ENCODE data around the gene WWTR1. TPM values are rescaled to one million over a fixed set of nuclear protein-coding genes. Genes with fewer than 3 reads are reported as not detected.

The WWTR1 gene
- total and polyA plus RNA-seq, 2 experiments from 2014 or later = 25.1 to 26.2 TPM

GRCh38 chr3:149541091-149541491 lies 116.7 kb downstream of the WWTR1 start:
- H3K4me1 ChIP-seq (ENCODE audit: insufficient read depth) = peaks cover 29% of the 10 kb centered on the region
- no peak overlapping the region for H3K4me3 Mint-ChIP-seq
- no peak overlapping the region for H3K27ac ChIP-seq (ENCODE audit: low read depth)
- H3K27me3 Mint-ChIP-seq (ENCODE audit: insufficient read depth, low read depth, poor library complexity) = peaks cover 6% of the 10 kb centered on the region
- no peaks in the 10 kb centered on the region for H3K9me3 Mint-ChIP-seq
- no peaks in the 10 kb centered on the region; the same call in 1 of the 2 replicates for H3F3A ChIP-seq (replicated peaks; ENCODE audit: low read depth)
- H3K4me1 Mint-ChIP-seq = peaks cover 26% of the 10 kb centered on the region
- no peak overlapping the region for H3K4me3 ChIP-seq
- no peaks in the 10 kb centered on the region; the same call in none of the 2 replicates for H3K9me2 ChIP-seq (ENCODE audit: insufficient read depth)
- H3K36me3 ChIP-seq (ENCODE audit: insufficient read depth) = no peaks in the 10 kb centered on the region
- H3K36me3 Mint-ChIP-seq (ENCODE audit: low read depth) = peaks cover 16% of the 10 kb centered on the region
- peak overlapping the region; percentile 61; the same call in 1 of the 2 replicates for H3K27ac Mint-ChIP-seq
- no peak overlapping the region for H3K4me2 ChIP-seq
- DNase-seq (ENCODE audit: low spot score) = no peak
- TF ChIP-seq, protein P1, sequence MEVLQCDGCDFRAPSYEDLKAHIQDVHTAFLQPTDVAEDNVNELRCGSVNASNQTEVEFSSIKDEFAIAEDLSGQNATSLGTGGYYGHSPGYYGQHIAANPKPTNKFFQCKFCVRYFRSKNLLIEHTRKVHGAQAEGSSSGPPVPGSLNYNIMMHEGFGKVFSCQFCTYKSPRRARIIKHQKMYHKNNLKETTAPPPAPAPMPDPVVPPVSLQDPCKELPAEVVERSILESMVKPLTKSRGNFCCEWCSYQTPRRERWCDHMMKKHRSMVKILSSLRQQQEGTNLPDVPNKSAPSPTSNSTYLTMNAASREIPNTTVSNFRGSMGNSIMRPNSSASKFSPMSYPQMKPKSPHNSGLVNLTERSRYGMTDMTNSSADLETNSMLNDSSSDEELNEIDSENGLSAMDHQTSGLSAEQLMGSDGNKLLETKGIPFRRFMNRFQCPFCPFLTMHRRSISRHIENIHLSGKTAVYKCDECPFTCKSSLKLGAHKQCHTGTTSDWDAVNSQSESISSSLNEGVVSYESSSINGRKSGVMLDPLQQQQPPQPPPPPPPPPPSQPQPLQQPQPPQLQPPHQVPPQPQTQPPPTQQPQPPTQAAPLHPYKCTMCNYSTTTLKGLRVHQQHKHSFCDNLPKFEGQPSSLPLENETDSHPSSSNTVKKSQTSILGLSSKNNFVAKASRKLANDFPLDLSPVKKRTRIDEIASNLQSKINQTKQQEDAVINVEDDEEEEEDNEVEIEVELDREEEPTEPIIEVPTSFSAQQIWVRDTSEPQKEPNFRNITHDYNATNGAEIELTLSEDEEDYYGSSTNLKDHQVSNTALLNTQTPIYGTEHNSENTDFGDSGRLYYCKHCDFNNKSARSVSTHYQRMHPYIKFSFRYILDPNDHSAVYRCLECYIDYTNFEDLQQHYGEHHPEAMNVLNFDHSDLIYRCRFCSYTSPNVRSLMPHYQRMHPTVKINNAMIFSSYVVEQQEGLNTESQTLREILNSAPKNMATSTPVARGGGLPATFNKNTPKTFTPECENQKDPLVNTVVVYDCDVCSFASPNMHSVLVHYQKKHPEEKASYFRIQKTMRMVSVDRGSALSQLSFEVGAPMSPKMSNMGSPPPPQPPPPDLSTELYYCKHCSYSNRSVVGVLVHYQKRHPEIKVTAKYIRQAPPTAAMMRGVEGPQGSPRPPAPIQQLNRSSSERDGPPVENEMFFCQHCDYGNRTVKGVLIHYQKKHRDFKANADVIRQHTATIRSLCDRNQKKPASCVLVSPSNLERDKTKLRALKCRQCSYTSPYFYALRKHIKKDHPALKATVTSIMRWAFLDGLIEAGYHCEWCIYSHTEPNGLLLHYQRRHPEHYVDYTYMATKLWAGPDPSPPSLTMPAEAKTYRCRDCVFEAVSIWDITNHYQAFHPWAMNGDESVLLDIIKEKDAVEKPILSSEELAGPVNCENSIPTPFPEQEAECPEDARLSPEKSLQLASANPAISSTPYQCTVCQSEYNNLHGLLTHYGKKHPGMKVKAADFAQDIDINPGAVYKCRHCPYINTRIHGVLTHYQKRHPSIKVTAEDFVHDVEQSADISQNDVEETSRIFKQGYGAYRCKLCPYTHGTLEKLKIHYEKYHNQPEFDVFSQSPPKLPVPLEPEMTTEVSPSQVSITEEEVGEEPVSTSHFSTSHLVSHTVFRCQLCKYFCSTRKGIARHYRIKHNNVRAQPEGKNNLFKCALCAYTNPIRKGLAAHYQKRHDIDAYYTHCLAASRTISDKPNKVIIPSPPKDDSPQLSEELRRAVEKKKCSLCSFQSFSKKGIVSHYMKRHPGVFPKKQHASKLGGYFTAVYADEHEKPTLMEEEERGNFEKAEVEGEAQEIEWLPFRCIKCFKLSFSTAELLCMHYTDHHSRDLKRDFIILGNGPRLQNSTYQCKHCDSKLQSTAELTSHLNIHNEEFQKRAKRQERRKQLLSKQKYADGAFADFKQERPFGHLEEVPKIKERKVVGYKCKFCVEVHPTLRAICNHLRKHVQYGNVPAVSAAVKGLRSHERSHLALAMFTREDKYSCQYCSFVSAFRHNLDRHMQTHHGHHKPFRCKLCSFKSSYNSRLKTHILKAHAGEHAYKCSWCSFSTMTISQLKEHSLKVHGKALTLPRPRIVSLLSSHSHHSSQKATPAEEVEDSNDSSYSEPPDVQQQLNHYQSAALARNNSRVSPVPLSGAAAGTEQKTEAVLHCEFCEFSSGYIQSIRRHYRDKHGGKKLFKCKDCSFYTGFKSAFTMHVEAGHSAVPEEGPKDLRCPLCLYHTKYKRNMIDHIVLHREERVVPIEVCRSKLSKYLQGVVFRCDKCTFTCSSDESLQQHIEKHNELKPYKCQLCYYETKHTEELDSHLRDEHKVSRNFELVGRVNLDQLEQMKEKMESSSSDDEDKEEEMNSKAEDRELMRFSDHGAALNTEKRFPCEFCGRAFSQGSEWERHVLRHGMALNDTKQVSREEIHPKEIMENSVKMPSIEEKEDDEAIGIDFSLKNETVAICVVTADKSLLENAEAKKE (CRISPR knock-in tag; IDR thresholded peaks at IDR 0.05) = no peak
- TF ChIP-seq CTCF (conservative IDR thresholded peaks at IDR 0.05; ENCODE audit: low read depth in 2 of 2) = 0 out of 4 replicates have a peak, but pooled peaks of 1 of the 2 experiments have one; percentile 3
- TF ChIP-seq, protein P2, sequence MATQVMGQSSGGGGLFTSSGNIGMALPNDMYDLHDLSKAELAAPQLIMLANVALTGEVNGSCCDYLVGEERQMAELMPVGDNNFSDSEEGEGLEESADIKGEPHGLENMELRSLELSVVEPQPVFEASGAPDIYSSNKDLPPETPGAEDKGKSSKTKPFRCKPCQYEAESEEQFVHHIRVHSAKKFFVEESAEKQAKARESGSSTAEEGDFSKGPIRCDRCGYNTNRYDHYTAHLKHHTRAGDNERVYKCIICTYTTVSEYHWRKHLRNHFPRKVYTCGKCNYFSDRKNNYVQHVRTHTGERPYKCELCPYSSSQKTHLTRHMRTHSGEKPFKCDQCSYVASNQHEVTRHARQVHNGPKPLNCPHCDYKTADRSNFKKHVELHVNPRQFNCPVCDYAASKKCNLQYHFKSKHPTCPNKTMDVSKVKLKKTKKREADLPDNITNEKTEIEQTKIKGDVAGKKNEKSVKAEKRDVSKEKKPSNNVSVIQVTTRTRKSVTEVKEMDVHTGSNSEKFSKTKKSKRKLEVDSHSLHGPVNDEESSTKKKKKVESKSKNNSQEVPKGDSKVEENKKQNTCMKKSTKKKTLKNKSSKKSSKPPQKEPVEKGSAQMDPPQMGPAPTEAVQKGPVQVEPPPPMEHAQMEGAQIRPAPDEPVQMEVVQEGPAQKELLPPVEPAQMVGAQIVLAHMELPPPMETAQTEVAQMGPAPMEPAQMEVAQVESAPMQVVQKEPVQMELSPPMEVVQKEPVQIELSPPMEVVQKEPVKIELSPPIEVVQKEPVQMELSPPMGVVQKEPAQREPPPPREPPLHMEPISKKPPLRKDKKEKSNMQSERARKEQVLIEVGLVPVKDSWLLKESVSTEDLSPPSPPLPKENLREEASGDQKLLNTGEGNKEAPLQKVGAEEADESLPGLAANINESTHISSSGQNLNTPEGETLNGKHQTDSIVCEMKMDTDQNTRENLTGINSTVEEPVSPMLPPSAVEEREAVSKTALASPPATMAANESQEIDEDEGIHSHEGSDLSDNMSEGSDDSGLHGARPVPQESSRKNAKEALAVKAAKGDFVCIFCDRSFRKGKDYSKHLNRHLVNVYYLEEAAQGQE (IDR thresholded peaks at IDR 0.05; ENCODE audit: unreplicated experiment) = no peak
- H3K79me2 ChIP-seq (replicated peaks; ENCODE audit: insufficient read depth) = peaks cover 44% of the 10 kb centered on the region
- no peak overlapping the region for H2AFZ ChIP-seq
- no peak for ATAC-seq
- H4K20me1 ChIP-seq (replicated peaks; ENCODE audit: insufficient read depth) = peaks cover 9% of the 10 kb centered on the region; the same call in 1 of the 2 replicates
- H3K27me3 ChIP-seq (ENCODE audit: insufficient read depth) = no peaks in the 10 kb centered on the region

Data from GM23338 (cell line).